NK-92 (cell line): Measurements from ENCODE around the gene CCDC88C.

ENCODE experiments used
- DNase-seq: peaks from one replicate; lab custom pipeline; 2025; ENCODE audit not compliant: unreplicated experiment; lab: John Stamatoyannopoulos, UW

Gene CCDC88C

DNA sequence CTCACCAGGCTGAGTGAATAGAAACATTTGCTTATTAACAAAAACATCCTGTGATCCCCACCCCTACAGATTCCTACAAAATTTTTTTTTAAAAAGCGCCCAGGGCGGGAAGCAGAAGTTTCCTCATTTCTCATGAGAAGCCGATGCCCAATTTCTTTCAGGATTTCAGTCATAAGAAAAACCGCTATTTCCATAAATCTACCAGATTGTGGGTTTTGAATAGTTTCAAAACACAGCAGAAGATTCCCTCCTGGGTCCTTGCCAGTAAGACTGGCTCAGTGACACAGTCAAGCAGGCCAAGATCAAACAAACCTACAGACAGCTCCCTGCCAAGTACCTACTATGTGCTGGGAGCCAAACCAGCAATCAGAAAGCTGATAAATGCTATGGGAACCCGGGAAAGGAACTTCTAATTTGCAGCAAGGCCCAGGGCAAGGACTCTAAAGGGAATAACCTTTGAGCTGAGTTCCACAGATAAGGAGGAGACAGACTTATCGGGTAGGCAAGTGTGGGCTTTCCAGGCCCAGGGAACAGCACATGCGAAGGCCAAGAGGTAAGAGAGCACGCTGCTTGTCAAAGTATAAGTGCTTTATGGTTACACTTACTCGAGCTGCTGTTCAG lies 68.7 kb downstream of the CCDC88C start:
- no peak for DNase-seq

DNA sequence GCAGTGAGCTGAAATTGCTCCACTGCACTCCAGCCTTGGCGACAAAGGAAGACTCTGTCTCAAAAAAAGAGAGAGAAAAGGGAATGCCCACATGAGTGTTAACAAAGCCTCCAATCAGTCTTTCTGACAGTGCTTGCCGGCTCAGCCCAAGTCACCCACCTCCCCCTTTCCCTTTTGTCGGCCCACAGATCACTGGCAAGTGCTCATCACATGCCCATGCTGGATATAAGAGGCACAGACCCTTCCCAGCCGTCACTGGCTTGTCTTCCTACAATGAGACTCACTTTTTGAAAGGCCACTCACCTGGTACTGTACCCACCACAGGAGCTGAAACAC lies 70.8 kb downstream of the CCDC88C start:
- no peak for DNase-seq

DNA sequence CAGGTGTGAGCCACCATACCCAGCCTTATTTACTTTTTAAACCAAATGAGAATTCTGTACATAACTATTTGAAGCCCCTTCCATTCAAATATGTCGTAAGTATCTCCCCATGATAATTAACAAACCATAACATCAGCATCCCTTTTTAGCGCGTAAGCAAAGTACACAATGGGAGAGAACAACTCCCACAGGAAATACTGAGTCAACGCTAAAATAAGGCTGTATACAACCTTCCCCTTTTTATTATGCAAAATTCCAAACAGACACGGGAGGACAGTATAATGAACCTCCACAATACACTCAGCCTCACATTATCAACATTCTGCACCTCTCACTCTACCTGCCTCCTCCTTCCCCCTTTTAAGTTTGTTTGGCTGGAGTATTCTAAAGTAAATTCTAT lies 73.5 kb downstream of the CCDC88C start:
- DNase-seq, result no peak

GRCh38 chr14:91343051-91343450 lies 74.6 kb downstream of the CCDC88C start:
- DNase-seq, result no peak

DNA sequence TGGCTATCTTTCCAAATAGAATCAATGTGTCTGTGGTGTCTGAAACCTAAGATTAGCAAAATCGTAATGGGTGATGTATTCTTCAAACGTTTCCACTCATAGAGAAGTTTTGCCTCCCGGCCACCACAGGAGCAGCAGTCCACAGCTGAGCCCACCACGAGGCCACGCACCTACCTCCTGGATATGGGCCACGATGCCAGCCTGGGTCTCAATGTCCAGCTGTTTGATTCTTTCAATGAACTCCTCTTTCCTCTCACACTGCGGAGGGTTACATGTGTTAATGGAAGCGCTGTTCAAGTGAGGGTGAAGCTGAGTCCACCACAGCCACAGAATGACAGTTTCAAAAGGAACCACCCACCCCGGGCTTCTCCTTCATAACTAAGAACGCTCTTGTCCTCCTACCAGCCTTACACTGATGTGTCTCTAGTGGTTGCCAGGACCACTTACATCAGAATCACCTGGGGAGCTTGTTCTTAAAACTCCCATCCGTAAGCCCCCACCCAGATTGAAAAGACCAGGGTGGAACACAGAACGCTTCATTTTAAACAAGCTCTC lies 75.3 kb downstream of the CCDC88C start:
- no peak for DNase-seq

DNA sequence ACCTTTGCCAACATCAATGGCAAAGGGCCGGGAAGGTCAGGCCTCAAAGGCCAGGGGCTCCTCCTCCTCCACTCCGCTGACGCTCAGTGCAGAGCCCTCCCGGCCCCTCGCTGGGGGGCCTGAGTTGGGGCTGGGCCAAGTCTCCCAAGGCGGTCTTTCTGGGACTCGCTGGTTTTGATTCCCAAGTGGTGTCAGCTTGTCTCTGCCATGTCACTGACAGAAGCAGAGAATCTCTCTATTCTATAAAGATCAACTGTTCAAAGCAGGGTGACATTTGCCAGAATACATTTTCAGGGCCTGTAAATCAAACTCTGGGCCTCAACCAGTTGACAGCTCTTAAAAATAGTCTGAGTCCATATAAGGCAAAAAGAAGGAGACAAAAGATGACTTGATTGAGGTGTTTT lies 75.9 kb downstream of the CCDC88C start:
- DNase-seq, result no peak

- DNase-seq, result no peak
Observed at GRCh38 chr14:91341334-91341733, 76.3 kb downstream of the CCDC88C start.

DNA sequence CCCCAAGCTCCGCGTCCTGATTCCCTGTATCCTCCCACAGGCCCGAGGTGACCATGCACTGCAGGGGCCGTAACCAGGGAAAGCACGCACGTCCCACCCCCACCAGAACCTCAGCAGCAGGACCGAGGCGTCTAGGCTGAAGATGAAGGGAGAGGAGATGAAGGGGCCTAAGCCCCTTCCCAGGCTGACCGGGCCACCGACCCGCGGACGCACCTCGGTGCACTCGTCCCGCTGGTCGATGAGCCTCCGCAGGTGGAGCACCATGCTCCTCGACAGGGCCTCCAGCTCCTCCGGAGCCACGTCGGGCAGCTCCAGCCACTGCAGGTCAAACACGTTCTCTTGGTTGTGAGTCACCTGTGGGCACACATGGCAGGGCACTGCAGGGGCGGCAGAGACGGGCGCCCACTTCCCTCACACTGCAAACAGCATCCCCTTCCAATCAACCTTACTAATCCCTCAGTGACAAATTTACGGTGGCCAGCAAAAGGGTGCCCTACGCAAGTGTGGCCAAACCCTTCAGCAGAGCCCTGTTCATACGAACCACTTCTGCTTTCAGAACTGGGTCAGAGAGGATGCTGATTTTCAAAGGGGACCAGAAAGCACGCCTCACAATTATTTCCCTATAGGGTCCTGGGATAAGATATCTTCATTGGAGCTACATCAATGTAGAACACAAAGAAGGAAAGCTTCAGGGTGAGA lies 77.8 kb downstream of the CCDC88C start:
- DNase-seq, result no peak

DNA sequence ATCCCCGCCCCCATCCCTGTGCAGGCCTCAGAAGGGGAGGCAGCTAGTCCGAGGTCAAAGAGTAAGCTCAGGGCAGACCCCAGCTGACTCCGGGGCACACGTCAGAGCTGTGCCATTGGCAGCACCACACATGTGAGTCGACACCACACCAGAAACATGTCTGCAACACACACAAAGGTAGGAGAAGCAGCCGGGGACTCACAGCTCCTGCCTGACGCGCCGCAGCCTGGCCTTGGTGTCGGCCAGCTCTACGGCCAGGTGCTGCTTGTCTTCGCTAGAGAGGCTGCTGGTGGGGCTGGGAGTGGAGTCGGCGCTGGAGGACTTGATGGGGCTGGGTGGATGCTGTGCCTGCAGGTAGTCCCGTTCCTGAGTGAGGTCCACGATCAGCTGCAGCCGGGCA lies 78.5 kb downstream of the CCDC88C start:
- no peak for DNase-seq

GRCh38 chr14:91338379-91338778 lies 79.2 kb downstream of the CCDC88C start:
- DNase-seq, result no peak

DNA sequence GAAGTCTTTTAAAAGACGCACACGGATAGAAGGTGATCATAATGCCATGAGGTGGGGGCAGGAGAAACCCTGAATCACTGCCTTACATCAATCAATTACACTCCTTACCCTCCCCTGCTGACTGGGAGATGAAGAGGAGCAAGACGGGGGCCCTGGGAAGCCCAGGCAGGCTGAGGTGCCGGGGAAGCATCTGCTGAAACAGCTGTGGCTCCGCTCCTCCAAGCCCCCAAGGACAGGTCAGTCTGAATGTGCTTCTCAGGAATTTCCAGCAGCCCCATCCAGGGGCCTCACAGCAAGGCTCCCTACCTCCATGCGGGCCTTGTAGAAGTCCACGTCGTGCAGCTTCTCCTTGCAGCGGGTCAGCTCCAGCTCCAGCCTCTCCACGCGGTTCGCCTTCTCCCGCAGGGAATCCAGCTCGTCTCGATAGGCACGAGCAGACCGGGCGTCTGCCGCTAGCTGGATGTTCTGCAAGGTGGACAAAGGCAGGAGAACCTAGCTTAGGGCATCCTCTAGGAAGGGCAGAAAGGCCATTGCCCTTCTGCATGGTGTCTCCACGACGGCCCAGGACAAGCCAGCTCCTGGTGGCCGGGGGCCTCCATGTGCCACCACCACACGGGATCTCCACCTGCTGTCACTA lies 79.8 kb downstream of the CCDC88C start:
- DNase-seq, result no peak

- DNase-seq, result no peak
Observed at GRCh38 chr14:91336093-91336450, 81.5 kb downstream of the CCDC88C start.

- DNase-seq, result no peak
Observed at GRCh38 chr14:91335191-91336092, 82.2 kb downstream of the CCDC88C start.

DNA sequence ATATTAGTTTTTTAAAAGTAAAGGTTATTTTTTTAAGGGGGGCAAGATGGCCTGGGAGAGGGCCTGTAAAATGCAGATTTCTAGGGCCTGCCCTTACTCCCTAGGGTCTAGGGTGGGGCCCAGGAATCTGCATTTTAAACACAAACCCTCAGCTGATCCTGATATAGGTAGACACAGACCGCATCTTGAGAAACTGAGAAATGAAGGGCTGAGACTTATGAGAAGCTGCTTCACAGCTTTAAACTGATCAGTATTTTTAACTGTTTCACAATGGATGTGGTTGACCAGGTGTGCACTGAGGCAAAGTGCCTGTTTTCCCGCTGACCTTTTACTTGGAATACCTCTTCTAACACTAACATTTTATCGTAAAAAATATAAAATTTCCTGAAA lies 84.0 kb downstream of the CCDC88C start:
- no peak for DNase-seq

GRCh38 chr14:91332986-91333649 lies 84.5 kb downstream of the CCDC88C start:
- DNase-seq, result no peak

DNA sequence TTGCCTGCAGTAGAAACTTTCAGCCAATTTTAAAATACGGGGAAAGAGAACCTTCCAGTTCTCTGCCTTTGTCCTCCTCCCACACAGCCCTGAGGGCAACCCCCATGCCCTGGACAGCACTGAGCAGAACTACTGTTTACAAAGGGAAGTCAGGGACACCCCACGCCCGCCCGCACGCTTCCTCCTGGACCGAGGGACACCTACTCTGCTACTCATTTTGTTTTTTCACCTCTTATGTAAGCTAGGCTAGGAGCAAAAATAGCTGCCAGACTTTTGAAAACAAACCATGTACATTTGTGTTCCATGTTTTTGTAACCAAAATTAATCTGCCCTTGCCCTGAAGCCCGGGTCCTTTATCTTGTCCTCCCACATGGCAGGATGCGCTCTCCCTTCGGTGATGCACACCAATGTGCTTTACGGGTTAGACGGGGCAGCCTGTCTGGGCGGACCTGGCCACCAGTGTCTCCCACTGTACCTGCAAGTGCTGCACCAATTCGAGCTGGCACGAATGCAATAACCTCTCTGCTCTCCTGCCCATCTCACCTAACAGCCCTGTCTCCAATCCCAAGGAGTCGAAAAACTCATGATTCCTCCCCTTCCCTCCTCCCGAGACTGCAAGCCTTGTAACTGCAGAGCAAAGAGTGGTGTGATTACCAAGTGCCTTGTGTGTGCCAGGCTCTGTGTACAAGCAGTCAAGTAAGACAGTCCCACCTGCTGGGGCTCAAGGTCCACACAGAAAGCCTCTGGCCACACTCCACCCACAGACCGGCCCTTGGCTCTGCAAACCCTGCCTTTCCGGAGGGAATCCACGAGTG lies 85.2 kb downstream of the CCDC88C start:
- DNase-seq, result no peak

DNA sequence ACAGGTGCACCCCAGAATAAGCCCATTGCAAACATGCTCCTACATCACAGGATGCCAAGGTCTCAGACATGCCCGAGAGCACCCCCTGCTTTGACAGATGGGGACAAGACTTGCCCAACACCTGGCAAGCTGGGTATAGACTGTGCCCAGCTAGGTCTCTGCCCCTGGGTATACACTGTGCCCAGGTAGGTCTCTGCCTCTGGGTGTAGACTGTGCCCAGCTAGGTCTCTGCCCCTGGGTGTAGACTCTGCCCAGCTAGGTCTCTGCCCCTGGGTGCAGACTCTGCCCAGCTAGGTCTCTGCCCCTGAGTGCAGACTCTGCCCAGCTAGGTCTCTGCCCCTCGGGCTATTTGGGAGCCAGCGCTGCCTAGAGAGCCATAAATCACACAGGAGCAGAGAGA lies 85.9 kb downstream of the CCDC88C start:
- no peak for DNase-seq

DNA sequence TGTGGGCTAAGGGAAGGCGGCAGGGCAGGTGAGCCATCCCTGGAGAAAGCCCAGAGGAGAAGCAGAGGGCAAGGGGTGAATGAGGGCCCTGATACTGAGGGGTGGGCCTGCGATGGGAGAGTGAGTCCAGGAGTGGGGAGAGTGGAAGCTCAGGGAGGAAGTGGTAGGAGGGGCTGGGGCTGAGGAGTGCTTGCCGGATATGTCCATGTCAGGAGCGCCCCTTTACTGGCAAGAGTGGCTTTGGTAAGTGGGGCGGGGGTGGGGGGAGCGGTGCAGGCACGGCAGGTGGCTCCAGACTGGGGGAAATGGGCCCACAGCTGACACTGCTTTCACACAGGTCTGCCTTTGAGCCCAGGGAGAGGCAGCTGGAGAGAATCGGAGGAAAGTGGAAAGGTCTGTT lies 86.8 kb downstream of the CCDC88C start:
- DNase-seq, result no peak

DNA sequence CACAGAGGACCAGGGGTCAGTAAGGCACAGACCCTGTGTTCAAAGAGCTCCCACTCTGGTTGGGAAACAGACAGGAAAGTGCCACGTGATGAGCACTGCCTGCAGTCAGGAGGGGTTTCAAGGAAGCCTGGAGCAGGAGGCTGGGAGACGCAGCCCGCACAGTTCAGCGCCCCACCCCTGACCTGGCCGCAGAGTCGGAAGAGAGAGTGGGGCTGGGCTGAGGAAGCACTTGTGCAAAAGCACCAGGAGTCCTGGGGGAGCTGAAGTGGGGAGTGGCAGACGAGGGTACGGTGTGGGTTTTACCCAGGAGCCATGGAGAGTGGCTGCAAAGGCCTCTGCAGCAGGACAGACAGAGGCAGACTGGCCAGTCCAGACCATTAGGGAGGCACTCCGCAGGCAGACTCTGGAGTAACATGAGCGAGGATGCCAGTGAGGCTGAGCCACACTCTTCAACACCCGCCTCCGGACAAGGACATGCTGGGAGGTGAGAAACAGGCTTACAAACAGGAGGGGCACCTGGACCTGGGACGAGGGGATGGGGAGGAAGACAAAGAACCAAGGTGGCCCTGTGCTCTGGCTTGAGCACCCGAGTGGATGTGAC lies 87.4 kb downstream of the CCDC88C start:
- DNase-seq, result no peak
